ENCODE results near the gene TEX36.
"Not testable (repeated sequence)": the region's sequence is repeated elsewhere in the genome, so short reads cannot be mapped to it uniquely, and the experiment has no call there.

Gene TEX36

GRCh38 chr10:125700355-125700911 lies 17.5 kb upstream of the TEX36 start:
- TF ChIP-seq CTCF (IDR thresholded peaks at IDR 0.05; ENCODE audit: control insufficient read depth, insufficient read depth, low read depth, low read length, missing control alignments): peak; percentile 34
- no peak for DNase-seq (ENCODE audit: low read depth)
- H3K4me3 ChIP-seq (ENCODE audit: control insufficient read depth, low read depth, low read length): no peak overlapping the region

GRCh38 chr10:125699562-125700143 lies 16.7 kb upstream of the TEX36 start:
- no peak for DNase-seq (ENCODE audit: low read depth)
- TF ChIP-seq CTCF (IDR thresholded peaks at IDR 0.05; ENCODE audit: control insufficient read depth, insufficient read depth, low read depth, low read length, missing control alignments): no peak
- H3K4me3 ChIP-seq (ENCODE audit: control insufficient read depth, low read depth, low read length): no peak overlapping the region

GRCh38 chr10:125698481-125698998 lies 15.6 kb upstream of the TEX36 start:
- DNase-seq (ENCODE audit: low read depth): no peak
- TF ChIP-seq CTCF (IDR thresholded peaks at IDR 0.05; ENCODE audit: control insufficient read depth, insufficient read depth, low read depth, low read length, missing control alignments): peak; percentile 10
- no peak overlapping the region for H3K4me3 ChIP-seq (ENCODE audit: control insufficient read depth, low read depth, low read length)

GRCh38 chr10:125696884-125697283 lies 13.9 kb upstream of the TEX36 start:
- DNase-seq (ENCODE audit: low read depth); H3K4me3 ChIP-seq (ENCODE audit: control insufficient read depth, low read depth, low read length): not testable (repeated sequence)

GRCh38 chr10:125694883-125695282 lies 11.9 kb upstream of the TEX36 start:
- H3K4me3 ChIP-seq (ENCODE audit: control insufficient read depth, low read depth, low read length): no peak overlapping the region
- TF ChIP-seq CTCF (IDR thresholded peaks at IDR 0.05; ENCODE audit: control insufficient read depth, insufficient read depth, low read depth, low read length, missing control alignments): no peak
- peak; percentile 91 for DNase-seq (ENCODE audit: low read depth)

- DNase-seq (ENCODE audit: low read depth): no peak
- no peak for TF ChIP-seq CTCF (IDR thresholded peaks at IDR 0.05; ENCODE audit: control insufficient read depth, insufficient read depth, low read depth, low read length, missing control alignments)
- H3K4me3 ChIP-seq (ENCODE audit: control insufficient read depth, low read depth, low read length): no peak overlapping the region
These were observed 10.5 kb upstream of the TEX36 start for GRCh38 chr10:125693524-125693847.

GRCh38 chr10:125692601-125693523 lies 9.9 kb upstream of the TEX36 start:
- DNase-seq (ENCODE audit: low read depth): peak; percentile 86
- TF ChIP-seq CTCF (IDR thresholded peaks at IDR 0.05; ENCODE audit: control insufficient read depth, insufficient read depth, low read depth, low read length, missing control alignments): no peak
- no peak overlapping the region for H3K4me3 ChIP-seq (ENCODE audit: control insufficient read depth, low read depth, low read length)
